CD4-positive, alpha-beta T cell treated with Interleukin-1 beta for 1 hour (primary cell): ENCODE results near the gene TMEM45A.
"Not testable (repeated sequence)": the region's sequence is repeated elsewhere in the genome, so short reads cannot be mapped to it uniquely, and the experiment has no call there.

Experiments used
- DNase-seq, 2 donors: peaks; one replicate each; pipeline ENCODE4 v3.0.0-alpha.2; 2020 to 2022

TMEM45A gene

GRCh38 chr3:100580147-100580546, 87.7 kb downstream of the TMEM45A start:
- DNase-seq, result no peak

DNA sequence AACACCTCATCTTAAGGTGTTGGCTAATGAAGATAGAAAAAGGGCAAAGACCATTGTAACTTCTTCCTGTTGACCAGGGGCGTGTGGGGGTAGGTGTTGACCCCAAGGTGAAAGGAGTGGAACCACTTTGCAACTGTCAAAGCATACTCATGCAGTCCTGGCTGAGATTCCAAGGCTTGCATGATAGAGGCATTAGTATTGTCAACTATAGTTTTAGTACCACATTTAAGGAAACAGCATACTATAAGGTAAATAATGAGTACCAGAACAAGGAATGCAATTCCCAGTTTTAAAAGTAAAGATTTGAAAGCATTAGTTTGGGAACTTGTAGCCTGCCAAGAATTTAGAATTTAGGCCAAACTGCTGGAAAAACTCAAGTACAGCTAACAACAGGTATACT, 89.2 kb downstream of the TMEM45A start:
- no peak for DNase-seq

GRCh38 chr3:100582157-100582556, 89.7 kb downstream of the TMEM45A start:
- not testable (repeated sequence) for DNase-seq

DNA sequence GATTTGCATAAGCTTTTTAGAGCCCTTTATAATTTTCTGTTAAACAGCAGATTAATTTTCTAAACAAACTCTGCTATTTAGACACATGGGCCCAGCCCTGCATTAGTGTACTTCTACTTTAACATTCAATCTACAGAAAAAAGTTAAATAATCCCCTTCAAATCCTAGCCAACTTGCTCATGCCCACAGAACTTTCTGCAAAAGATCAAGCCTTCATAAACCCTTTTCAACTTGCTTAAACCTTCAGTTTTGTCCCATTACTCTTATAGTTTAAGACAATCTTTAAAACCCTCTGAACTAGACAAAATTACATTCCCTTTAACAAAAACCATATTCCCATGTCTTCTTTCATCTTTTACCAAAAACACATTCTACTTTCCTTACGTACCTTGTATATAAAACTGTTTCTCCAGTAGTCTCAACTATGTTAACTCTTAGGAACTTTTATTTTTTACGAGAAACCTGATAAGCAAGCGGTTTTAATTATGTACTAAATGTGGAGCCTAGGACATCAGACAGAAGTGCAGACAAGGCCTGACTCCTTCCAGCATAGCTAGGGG, 91.8 kb downstream of the TMEM45A start:
- no peak for DNase-seq

DNA sequence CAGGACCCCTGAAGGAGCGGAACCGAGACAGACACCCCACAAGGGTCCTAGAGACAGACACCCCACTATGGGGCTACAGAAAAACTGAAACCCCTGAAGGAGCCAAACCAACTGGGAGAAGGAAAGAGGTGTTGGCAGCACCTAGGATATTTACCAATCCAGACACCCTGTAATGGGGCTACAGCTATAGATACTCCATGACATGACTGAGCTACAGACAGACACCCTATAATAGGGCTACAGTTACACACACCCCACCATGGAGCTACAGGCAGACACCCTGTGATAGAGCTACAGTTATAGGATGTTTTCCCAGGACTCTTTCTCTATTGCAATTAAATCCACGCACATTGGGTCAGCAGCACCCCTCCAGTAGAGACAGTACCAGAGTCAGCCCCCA, 94.4 kb downstream of the TMEM45A start:
- no peak for DNase-seq

DNA sequence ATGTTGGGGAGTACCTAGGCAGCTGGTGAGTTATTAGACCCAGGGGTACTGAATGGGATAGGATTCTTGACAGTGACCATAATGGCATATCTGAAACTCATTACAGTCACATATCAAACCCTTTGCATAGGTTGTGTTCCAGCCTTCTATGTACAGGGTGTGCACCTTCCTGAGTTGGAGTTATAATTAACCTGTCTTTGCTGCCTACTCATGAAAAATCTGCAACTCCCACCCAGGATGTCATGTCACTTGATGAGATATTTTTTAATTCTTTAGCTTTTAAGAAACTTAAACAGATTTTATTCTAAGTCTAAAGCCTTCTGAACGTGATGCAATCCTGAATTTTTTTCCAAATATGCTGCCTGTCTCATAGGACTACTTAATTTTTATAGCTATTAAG, 95.8 kb downstream of the TMEM45A start:
- no peak for DNase-seq

DNA sequence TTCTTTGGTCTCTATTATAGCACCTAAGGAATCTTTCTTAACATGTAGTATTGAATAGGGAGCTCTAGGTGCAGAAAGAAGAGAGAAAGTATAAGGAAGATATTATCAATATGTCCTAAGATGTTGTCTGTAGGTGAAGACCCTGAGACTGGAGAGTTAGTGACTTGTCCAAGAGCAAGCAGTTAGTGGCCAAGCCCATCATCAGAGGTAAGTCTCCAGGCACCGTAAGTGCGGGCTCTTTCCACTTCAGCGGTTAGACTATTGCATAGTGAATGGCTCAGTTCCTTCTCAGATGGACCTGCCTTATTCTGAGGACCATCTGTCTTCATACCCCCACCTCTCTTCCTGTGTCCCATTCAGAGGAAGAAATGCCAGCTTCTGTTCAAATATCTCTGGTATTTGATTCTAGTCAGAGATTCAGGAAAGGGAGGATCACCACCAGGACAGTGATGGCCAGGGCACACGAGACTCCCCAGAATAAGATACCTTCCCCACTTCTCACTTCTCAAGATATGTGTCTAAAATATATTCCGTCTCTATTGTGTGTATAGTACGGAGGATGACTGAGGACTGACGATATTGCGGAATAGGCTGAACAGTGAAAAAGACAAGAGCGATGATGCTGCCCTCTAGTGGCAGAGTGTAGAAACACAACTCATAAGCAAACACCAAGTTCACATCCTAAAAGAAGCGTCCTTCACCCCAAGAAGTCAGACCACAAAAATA, 97.9 kb downstream of the TMEM45A start:
- DNase-seq, result peak; percentile 55 to 68

DNA sequence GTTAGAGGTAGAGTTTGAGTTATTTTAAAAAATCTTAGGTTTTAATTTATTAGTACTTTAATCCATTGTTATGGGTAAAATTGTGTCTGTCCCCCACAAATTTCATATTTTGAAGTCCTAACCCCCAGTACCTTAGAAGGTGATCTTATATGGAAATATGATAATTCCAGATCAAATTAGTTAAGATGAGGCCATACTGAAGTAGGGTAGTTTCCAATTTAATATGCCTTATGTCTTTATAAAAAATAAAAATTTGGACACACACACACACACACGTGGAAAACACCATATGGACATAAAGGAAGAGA, 98.4 kb downstream of the TMEM45A start:
- DNase-seq, result no peak

- DNase-seq, result no peak
Measured at GRCh38 chr3:100591411-100591810, 99.0 kb downstream of the TMEM45A start.

DNA sequence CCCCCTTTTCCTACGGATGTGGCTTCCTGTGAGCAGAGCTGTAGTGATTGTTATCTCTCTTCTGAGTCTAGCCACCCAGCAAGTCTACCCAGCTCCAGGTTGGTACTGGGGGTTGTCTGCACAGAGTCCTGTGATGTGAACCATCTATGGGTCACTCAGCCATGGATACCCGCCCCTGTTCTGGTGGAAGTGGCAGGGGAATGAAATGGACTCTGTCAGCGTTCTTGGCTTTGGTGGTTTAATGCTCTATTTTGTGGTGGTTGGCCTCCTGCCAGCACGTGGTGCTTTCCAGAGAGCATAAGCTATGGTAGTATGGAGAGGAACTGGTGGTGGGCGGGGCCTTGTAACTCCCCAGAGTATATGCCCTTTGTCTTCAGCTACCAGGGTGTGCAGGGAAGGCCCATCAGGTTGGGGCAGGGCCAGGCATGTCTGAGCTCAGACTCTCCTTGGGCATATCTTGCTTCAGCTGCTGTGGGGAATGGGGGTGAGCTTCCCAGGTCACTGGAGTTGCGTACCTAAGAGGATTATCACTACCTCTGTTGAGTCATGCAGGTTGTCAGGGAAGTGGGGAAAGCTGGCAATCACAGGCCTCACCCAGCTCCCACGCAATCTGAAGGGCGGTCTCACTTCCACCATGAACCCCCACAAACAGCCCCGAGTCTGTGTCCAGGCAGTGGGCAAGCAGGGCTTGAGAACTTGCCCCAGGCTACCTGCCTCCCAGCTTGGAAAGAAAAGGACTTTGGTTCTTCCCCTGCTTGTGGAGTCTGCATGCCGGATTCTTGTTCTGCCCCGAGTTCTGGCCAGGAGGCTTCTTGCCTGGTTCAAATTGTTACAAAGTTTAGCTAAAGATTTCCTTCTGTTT, 108.0 kb downstream of the TMEM45A start:
- no peak for DNase-seq

- no peak for DNase-seq
Measured at GRCh38 chr3:100602506-100603444, 110.4 kb downstream of the TMEM45A start.

GRCh38 chr3:100603469-100603868, 111.0 kb downstream of the TMEM45A start:
- DNase-seq, result no peak

- no peak for DNase-seq
Measured at GRCh38 chr3:100605358-100605757, 112.9 kb downstream of the TMEM45A start.

DNA sequence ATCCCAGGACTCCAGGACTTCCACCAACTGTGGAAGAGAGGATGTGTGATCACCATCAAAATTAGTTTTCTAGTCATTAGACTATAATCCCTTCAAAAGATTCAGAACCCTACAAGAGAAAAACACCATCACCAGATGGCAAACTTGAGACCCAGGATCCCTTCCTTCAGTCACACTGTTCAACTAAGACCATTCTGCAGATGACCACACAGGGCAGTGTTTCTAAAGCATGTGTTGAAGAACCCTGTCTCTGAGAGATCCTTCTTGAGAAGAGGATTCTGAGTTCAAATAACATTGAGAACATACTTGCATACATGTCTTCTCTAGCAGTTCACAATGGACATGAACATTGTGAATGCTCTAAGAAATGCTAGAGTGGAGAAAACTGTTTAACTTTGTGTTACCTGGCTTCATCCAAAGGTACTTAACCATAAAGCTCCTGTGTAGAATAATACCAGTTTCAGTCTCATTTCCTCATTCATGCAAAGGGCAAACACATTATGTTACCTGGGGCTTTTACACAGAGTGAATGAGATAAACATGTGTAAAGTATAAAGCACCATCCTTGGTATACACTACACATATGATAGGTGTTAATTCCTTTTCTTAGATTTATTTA, 114.6 kb downstream of the TMEM45A start:
- DNase-seq, result no peak

- no peak for DNase-seq
Measured at GRCh38 chr3:100609305-100609704, 116.9 kb downstream of the TMEM45A start, which contains the start of gene ADGRG7. ADGRG7 (plus strand) TSS chr3:100609601; CDS start chr3:100609857, 256 bp downstream.

- no peak for DNase-seq
Measured at GRCh38 chr3:100609963-100610362, 117.5 kb downstream of the TMEM45A start.

DNA sequence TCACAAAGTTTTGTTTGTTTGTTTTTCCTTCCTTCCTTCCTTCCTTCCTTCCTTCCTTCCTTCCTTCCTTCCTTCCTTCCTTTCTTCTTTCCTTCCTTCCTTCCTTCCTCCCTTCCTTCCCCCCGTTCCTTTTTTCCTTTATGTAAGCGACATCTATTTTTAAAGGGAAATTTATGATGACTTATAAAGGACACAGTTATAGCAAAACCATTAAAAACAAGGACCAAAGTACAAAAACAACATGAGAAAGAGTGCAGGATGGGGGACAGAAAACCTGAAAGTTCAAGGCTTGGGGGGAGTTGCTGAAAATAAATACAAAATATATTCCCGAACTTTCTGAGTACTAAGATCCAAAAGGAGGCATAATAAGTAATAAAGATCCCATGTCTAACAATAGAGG, 118.8 kb downstream of the TMEM45A start:
- DNase-seq, result no peak

DNA sequence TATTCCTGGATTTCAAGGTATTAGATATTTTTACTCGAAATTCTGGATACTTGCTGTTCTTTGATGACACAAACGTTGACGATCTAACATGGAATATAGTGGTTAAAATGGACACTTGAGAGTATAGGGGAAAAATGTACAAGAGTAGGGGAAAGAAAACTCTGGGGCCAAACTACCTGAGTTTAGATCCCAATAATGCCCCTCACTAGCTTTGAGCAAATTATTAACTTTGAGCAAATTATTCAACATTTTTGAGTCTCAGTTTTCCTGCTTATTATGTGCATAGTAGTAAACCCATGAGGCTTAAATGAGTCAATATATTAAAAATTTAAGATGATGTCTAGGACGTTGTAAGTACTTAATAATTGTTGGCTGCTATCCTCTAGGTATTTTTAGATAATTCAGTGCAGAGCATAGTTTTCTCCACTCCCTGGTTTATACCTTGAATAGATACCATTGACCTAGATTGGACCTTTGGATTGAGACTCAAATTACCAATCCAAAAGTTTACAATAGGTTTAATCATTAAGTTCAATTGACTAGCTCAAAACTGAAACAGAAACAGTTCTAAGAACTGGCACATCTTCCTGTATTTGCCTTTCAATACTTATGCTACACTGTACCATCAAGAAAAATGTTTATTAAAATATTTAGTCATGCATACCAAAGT, 121.4 kb downstream of the TMEM45A start:
- no peak for DNase-seq

- no peak for DNase-seq
Measured at GRCh38 chr3:100614941-100615340, 122.5 kb downstream of the TMEM45A start.

- DNase-seq, result no peak
Measured at GRCh38 chr3:100615684-100616083, 123.3 kb downstream of the TMEM45A start.

DNA sequence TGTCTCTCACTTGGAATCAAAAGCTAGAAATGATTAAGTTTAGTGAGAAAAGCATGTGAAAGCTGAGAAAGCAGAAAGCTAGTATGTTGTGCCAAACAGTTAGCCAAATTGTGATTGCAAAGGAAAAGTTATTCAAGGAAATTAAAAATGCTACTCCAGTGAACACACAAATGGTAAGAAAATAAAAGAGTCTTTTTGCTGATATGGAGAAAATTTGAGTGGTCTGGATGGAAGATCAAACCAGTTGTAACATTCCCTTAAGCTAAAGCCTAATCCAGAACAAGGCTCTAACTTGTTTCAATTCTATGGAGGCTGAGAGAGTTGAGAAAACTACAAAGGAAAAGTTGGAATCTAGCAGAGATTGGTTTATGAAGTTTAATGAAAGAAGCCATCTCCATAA, 128.8 kb downstream of the TMEM45A start:
- no peak for DNase-seq
